Duodenal mucosa (tissue), 2 donors: ENCODE results near the gene ALDOC.

Experiments used
- H3K27ac ChIP-seq: one replicate; pipeline ENCODE4 v1.7.0; 2013; ENCODE audit warnings: low read depth, low read length
- H3K27me3 ChIP-seq, 2 donors: one replicate each; pipeline ENCODE4 v1.7.0; 2013; ENCODE audit warnings: low read length in 2 of 2, control low read depth in 1 of 2; ENCODE audit not compliant: insufficient read depth in 2 of 2, control insufficient read depth in 1 of 2
- H3K36me3 ChIP-seq, 2 donors: one replicate each; pipeline ENCODE4 v1.7.0; 2013; ENCODE audit warnings: low read length in 2 of 2, control low read depth in 1 of 2; ENCODE audit not compliant: insufficient read depth in 2 of 2, control insufficient read depth in 1 of 2
- H3K4me1 ChIP-seq, 2 donors: one replicate each; pipeline ENCODE4 v1.7.0; 2013; ENCODE audit warnings: low read length in 2 of 2, control low read depth in 1 of 2; ENCODE audit not compliant: insufficient read depth in 2 of 2, control insufficient read depth in 1 of 2
- H3K4me3 ChIP-seq, 2 donors: one replicate each; pipeline ENCODE4 v1.7.0; 2013; ENCODE audit warnings: low read length in 2 of 2, low read depth in 1 of 2
- H3K9ac ChIP-seq, 2 donors: one replicate each; pipeline ENCODE4 v1.7.0; 2013; ENCODE audit warnings: low read length in 2 of 2, low read depth in 1 of 2
- H3K9me3 ChIP-seq, 2 donors: one replicate each; pipeline ENCODE4 v1.7.0; 2013; ENCODE audit warnings: low read length in 2 of 2, control low read depth in 1 of 2; ENCODE audit not compliant: control insufficient read depth in 1 of 2

Gene ALDOC

GRCh38 chr17:28573966-28574480 is 2.7 kb downstream of the ALDOC start:
- H3K36me3 ChIP-seq, result peaks cover 0 to 16% of the 10 kb centered on the region in 2 donors
- H3K27me3 ChIP-seq, result no peaks in the 10 kb centered on the region
- peaks cover 16 to 33% of the 10 kb centered on the region in 2 donors for H3K4me1 ChIP-seq
- H3K27ac ChIP-seq, result no peak overlapping the region
- no peak overlapping the region for H3K9ac ChIP-seq
- H3K4me3 ChIP-seq, result no peak overlapping the region
- H3K9me3 ChIP-seq, result no peaks in the 10 kb centered on the region

GRCh38 chr17:28573521-28573920 is 3.2 kb downstream of the ALDOC start:
- no peak overlapping the region for H3K4me3 ChIP-seq
- no peaks in the 10 kb centered on the region for H3K9me3 ChIP-seq
- H3K4me1 ChIP-seq, result peaks cover 16 to 33% of the 10 kb centered on the region in 2 donors
- H3K27ac ChIP-seq, result no peak overlapping the region
- no peak overlapping the region for H3K9ac ChIP-seq
- peaks cover 0 to 11% of the 10 kb centered on the region in 2 donors for H3K36me3 ChIP-seq
- H3K27me3 ChIP-seq, result no peaks in the 10 kb centered on the region

GRCh38 chr17:28573040-28573380 is 3.7 kb downstream of the ALDOC start:
- H3K4me1 ChIP-seq, result peaks cover 16 to 33% of the 10 kb centered on the region in 2 donors
- no peak overlapping the region for H3K4me3 ChIP-seq
- H3K27me3 ChIP-seq, result no peaks in the 10 kb centered on the region
- H3K9me3 ChIP-seq, result no peaks in the 10 kb centered on the region
- no peak overlapping the region for H3K27ac ChIP-seq
- peaks cover 0 to 6% of the 10 kb centered on the region in 2 donors for H3K36me3 ChIP-seq
- no peak overlapping the region for H3K9ac ChIP-seq

GRCh38 chr17:28572259-28573039 is 4.2 kb downstream of the ALDOC start:
- Histone ChIP-seq H3K9ac (peak overlapping the region; percentile 77 to 92), H3K27ac (no peak overlapping the region), H3K4me1 (peaks cover 19 to 32% of the 10 kb centered on the region in 2 donors), H3K36me3 (peaks cover 0 to under 1% of the 10 kb centered on the region in 2 donors), H3K4me3 (peak overlapping the region; percentile 81 to 98), H3K27me3 (no peaks in the 10 kb centered on the region), H3K9me3 (no peaks in the 10 kb centered on the region)

- Histone ChIP-seq H3K4me1 (peaks cover 24 to 26% of the 10 kb centered on the region in 2 donors), H3K27me3 (no peaks in the 10 kb centered on the region), H3K27ac (peak within 1 kb of the TSS; percentile 17)
Measured at GRCh38 chr17:28571361-28572122, 5.2 kb downstream of the ALDOC start, which contains the start of gene PIGS. Gene PIGS, minus strand, starts transcription at chr17:28571524. Its CDS starts 28 bp downstream, at chr17:28571496.

GRCh38 chr17:28570716-28571360 is 5.9 kb downstream of the ALDOC start:
- peak overlapping the region; percentile 81 to 98 for H3K4me3 ChIP-seq
- peaks cover 22 to 24% of the 10 kb centered on the region in 2 donors for H3K4me1 ChIP-seq
- peak overlapping the region; percentile 7 for H3K27ac ChIP-seq
- peaks cover 0 to 2% of the 10 kb centered on the region in 2 donors for H3K36me3 ChIP-seq
- H3K9ac ChIP-seq, result peak overlapping the region; percentile 77 to 92
- H3K9me3 ChIP-seq, result no peaks in the 10 kb centered on the region
- no peaks in the 10 kb centered on the region for H3K27me3 ChIP-seq

More at GRCh38 chr17:28571361-28572122, 5.2 kb downstream of the ALDOC start, which contains the start of gene PIGS:
- Histone ChIP-seq H3K9me3 (no peaks in the 10 kb centered on the region), H3K4me3 (peak within 1 kb of the TSS; percentile 81 to 98), H3K9ac (peak within 1 kb of the TSS; percentile 77 to 92), H3K36me3 (peaks cover 0 to 2% of the 10 kb centered on the region in 2 donors)

GRCh38 chr17:28569446-28569845 is 7.2 kb downstream of the ALDOC start:
- no peaks in the 10 kb centered on the region for H3K9me3 ChIP-seq
- H3K27me3 ChIP-seq, result no peaks in the 10 kb centered on the region
- H3K4me3 ChIP-seq, result no peak overlapping the region
- H3K9ac ChIP-seq, result no peak overlapping the region
- H3K27ac ChIP-seq, result no peak overlapping the region
- peaks cover 0 to 2% of the 10 kb centered on the region in 2 donors for H3K36me3 ChIP-seq
- H3K4me1 ChIP-seq, result peaks cover 21 to 24% of the 10 kb centered on the region in 2 donors

- no peaks in the 10 kb centered on the region for H3K27me3 ChIP-seq
- no peaks in the 10 kb centered on the region for H3K9me3 ChIP-seq
- no peak overlapping the region for H3K27ac ChIP-seq
- peaks cover 5 to 13% of the 10 kb centered on the region in 2 donors for H3K36me3 ChIP-seq
- no peak overlapping the region for H3K9ac ChIP-seq
- peaks cover 17 to 23% of the 10 kb centered on the region in 2 donors for H3K4me1 ChIP-seq
- H3K4me3 ChIP-seq, result no peak overlapping the region
Measured at GRCh38 chr17:28567604-28568003, 9.1 kb downstream of the ALDOC start.

GRCh38 chr17:28563475-28563874 is 13.2 kb downstream of the ALDOC start:
- Histone ChIP-seq H3K36me3 (peaks cover 18 to 42% of the 10 kb centered on the region in 2 donors), H3K4me1 (peaks cover 0 to 8% of the 10 kb centered on the region in 2 donors), H3K9me3 (no peaks in the 10 kb centered on the region), H3K27ac (no peak overlapping the region), H3K27me3 (no peaks in the 10 kb centered on the region), H3K9ac (no peak overlapping the region), H3K4me3 (no peak overlapping the region)
